ENCODE results near the gene KCTD16. TPM values are rescaled to one million over a fixed set of nuclear protein-coding genes. Genes with fewer than 3 reads are reported as not detected.

KCTD16 gene
- total RNA-seq, 4 donors from 2014 or later: not detected

DNA sequence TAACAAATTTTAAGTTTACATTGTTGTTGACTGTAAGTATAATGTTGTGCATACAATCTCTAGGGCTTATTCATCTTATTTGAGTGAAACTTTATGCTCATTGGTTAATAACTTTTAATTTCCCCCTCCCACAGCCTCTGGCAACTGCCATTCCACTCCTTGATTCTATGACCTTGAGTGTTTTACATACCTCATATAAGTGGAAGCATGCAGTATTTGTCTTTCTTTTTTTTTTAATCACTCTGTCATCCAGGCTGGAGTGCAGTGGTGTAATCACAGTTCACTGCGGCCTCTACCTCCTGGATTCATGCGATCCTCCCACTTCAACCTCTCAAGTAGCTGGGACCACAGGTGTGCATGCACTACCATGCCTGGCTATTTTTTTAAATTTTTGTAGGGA, 83.9 kb downstream of the KCTD16 start:
- H3K4me3 ChIP-seq: no peak overlapping the region
- no peaks in the 10 kb centered on the region for H3K9me3 ChIP-seq
- no peak for DNase-seq
- no peaks in the 10 kb centered on the region for H3K4me1 ChIP-seq
- no peaks in the 10 kb centered on the region for H3K27me3 ChIP-seq
- TF ChIP-seq POLR2A (IDR thresholded peaks at IDR 0.05): no peak
- TF ChIP-seq, protein P1, sequence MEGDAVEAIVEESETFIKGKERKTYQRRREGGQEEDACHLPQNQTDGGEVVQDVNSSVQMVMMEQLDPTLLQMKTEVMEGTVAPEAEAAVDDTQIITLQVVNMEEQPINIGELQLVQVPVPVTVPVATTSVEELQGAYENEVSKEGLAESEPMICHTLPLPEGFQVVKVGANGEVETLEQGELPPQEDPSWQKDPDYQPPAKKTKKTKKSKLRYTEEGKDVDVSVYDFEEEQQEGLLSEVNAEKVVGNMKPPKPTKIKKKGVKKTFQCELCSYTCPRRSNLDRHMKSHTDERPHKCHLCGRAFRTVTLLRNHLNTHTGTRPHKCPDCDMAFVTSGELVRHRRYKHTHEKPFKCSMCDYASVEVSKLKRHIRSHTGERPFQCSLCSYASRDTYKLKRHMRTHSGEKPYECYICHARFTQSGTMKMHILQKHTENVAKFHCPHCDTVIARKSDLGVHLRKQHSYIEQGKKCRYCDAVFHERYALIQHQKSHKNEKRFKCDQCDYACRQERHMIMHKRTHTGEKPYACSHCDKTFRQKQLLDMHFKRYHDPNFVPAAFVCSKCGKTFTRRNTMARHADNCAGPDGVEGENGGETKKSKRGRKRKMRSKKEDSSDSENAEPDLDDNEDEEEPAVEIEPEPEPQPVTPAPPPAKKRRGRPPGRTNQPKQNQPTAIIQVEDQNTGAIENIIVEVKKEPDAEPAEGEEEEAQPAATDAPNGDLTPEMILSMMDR (IDR thresholded peaks at IDR 0.05): no peak
- no peak overlapping the region for H3K27ac ChIP-seq
- 78 to 90% methylated on average over 2 of the region's 2 CpGs for whole genome bisulfite sequencing, 2 donors
- H3K36me3 ChIP-seq: no peaks in the 10 kb centered on the region
- intact Hi-C loops (cut with DNase I): no loop called here

DNA sequence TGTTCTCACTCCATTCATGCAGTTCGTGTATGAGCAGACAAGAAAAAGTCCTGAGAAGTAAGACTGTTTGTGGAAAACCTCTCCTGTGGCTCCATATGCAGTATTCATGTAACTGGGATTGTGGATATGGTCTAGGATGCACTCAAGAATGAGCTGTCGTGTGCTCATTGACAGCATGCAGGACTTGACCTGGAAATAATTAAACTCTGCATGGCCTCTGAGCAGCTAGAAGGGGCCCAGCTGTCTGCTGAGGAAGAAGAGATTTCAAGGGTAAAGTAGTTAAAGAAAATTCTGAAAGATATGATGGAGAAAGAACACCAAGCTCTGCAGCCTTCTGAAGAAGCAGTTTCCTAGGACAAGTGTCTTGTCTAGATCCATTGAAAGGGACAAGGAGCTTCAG, 89.4 kb downstream of the KCTD16 start:
- no peak for DNase-seq
- Histone ChIP-seq H3K4me3 (no peak overlapping the region), H3K36me3 (no peaks in the 10 kb centered on the region), H3K27me3 (peaks cover 0 to 5% (median 0%) of the 10 kb centered on the region in 4 donors), H3K9me3 (no peaks in the 10 kb centered on the region), H3K4me1 (no peaks in the 10 kb centered on the region), H3K27ac (no peak overlapping the region)
- TF ChIP-seq, protein P1 (IDR thresholded peaks at IDR 0.05): no peak
- no peak for TF ChIP-seq POLR2A (IDR thresholded peaks at IDR 0.05)
- intact Hi-C loops (cut with DNase I): no loop called here
- WGBS, 2 donors: 18 to 37% methylated on average over 2 of the region's 2 CpGs

DNA sequence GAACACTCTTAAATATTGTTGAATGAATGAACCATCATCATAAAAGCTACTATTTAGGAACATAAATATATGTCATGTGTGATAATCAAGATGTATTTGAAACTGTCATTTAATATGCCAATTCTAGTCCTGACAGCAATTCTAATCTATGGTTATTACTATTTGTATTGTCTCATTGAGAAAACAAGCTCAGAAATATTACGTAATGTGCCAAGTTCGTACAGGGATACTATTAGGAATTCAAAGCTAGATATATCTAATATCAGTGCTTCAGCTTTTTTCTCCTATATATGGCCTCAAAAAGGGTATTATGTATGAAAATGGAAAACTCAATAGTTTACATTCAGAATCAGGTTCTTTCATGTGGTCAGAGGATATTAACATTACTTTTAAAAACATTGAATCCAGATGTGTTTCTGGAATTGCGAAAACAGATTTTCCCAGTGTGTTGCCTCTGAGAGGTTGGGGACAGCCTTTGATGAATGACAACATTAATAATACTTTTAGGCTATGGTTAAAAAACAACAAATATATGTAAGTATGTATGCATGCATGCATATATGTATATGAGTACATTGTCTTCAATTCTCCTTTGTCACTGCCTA, 95.1 kb downstream of the KCTD16 start:
- no peak for DNase-seq
- H3K27me3 ChIP-seq: peaks cover 0 to 5% (median 0%) of the 10 kb centered on the region in 4 donors
- no peaks in the 10 kb centered on the region for H3K4me1 ChIP-seq
- intact Hi-C loops (cut with DNase I): no loop called here
- no peaks in the 10 kb centered on the region for H3K9me3 ChIP-seq
- H3K27ac ChIP-seq: no peak overlapping the region
- TF ChIP-seq, protein P1 (IDR thresholded peaks at IDR 0.05): no peak
- no peak for TF ChIP-seq POLR2A (IDR thresholded peaks at IDR 0.05)
- 53 to 83% methylated on average over 3 of the region's 3 CpGs for WGBS, 2 donors
- no peak overlapping the region for H3K4me3 ChIP-seq
- no peaks in the 10 kb centered on the region for H3K36me3 ChIP-seq

DNA sequence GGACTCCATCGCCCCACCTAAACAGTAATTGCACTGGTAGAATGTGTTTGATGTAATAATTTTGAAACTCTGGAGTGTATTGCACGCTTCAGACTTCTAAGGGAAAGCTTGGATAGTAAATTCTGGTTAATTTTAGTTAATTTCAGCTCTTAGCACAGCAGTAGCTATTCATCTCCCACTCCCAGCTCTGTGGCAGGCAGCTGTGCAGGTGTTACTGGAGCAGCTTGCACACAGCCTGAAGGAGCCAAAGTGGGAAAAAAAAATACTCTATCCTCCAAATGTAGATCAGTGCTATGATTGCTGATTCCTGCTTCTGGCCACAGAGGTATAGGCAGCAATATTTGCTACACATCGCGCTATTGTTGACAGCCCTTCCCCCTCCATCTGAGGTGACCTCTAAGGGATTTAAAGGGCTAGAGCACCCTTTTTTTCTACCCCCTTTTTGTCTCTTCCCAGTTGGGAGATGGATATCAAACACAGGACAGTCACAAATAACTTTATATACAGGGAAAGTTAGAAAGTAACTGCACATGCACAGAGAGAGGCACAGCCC, 97.4 kb downstream of the KCTD16 start:
- Histone ChIP-seq H3K4me3 (no peak overlapping the region), H3K4me1 (no peaks in the 10 kb centered on the region)

More for the DNA sequence above, 97.4 kb downstream of the KCTD16 start:
- H3K27me3 ChIP-seq: peaks cover 0 to 5% (median 0%) of the 10 kb centered on the region in 4 donors
- TF ChIP-seq, protein P1 (IDR thresholded peaks at IDR 0.05): no peak
- no peak for TF ChIP-seq POLR2A (IDR thresholded peaks at IDR 0.05)
- intact Hi-C loops (cut with DNase I): no loop called here
- WGBS, 2 donors: 54 to 58% methylated on average over 4 of the region's 4 CpGs
- no peaks in the 10 kb centered on the region for H3K9me3 ChIP-seq
- no peaks in the 10 kb centered on the region for H3K36me3 ChIP-seq
- H3K27ac ChIP-seq: no peak overlapping the region
- no peak for DNase-seq
